Inferior parietal cortex (tissue), 1 donor: ENCODE results near the gene TMEM273.

Experiments
- DNase-seq: peaks from one replicate; pipeline ENCODE4 v3.0.0-alpha.2; 2016; ENCODE audit errors: extremely low spot score

The TMEM273 gene

DNA sequence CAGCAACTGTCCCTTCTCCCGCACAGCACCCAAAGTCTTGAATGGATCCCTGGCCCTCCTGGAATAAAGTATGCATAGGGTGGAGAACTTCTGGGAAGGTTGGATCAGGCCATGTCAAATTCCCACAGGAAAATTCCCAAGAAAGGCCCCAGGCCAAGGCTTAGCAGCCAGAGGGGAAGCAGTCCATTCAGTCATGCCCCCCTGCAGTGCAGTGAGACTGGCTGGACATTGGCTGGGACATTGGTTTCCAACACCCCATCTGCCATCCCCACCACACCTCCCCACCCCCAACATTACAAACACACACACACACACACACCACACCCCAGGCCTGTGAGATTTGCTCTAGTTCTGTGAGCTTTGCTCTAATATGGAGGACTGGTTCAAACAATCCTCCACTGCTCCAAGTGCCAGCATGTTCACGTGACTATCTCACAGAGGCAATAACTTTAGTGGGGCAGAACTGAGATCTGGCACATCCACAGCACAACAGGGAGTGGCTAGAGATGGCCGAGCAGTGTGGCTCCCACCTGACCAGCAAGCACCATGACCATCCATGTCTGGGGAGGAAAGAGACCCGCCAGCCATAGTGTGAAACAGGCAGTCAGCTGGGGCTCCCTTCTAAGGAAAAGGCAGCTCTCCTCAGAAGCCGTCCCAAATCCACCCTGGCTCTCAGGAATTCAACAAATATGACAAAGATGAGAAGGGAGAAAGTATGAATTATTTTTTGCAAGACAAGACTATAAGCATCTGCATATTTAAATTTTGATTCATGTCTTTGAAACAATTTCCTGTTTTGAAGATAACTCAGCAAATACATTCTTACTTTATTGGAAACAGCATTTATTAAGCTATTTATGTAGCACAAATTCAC, 47.6 kb downstream of the TMEM273 start:
- no peak for DNase-seq

- DNase-seq = no peak
Observed at GRCh38 chr10:49139846-49140195, 48.4 kb downstream of the TMEM273 start.

DNA sequence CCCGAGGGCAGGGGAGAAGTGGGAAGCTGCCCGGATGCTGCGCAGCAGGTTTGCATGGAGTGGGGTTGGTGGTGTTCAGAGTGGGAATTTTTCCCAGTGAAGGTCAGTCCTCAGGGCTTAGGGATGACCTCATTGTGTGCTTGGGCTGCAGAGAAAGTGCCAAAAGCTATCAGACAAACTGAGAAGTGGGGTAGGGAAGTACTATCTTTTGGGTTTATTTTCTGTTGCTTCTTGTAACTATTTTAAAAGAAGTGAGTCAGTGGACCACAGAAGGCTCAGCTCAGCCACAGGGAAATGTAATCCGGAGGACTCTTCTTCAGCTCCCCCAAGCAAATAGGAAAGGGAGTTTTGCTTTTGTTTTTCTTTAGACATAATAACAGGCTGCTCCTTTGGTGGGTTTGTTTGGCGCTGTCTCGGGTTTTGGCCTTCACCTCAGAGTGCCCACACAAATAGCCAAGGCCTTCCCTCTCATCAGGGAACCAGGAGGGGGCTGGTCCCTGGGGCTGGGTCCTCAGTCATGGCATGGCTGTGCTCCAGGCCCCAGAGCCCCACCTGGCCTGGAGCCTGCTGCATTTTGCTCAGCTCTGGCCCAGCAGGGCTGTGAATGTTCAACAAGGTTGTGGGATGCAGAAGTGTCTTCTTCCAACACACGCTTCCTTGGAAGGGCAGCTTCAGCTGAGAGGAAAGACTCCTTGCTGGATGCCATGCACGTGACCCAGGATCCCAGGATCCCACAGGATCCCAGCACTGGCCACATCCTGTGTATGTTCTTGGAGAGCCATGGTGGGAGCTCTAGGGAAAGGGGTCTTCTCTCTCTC, 49.0 kb downstream of the TMEM273 start:
- DNase-seq = no peak

GRCh38 chr10:49138361-49138891, 49.8 kb downstream of the TMEM273 start:
- no peak for DNase-seq

DNA sequence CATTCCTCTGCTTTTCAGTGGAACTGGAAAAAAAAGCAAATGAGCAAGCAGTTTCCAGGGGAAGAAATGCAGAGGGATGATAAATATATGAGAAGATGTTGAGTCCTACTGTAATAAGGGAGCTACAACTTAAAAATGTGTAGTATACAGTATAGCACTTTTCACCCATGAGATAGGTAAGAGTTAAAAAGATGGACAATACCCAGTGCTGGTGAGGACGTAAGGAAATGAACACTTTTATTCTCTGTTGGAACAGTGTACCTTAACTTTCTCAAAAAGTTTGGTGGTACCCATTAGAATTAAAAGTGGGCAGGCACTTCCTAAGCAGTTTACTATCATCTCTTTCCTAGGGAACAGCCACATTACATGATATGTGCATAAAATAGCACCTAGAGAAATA, 51.7 kb downstream of the TMEM273 start:
- DNase-seq = no peak

GRCh38 chr10:49135575-49136313, 52.4 kb downstream of the TMEM273 start:
- DNase-seq = no peak

- DNase-seq = no peak
Observed at GRCh38 chr10:49134327-49134726, 53.9 kb downstream of the TMEM273 start.

DNA sequence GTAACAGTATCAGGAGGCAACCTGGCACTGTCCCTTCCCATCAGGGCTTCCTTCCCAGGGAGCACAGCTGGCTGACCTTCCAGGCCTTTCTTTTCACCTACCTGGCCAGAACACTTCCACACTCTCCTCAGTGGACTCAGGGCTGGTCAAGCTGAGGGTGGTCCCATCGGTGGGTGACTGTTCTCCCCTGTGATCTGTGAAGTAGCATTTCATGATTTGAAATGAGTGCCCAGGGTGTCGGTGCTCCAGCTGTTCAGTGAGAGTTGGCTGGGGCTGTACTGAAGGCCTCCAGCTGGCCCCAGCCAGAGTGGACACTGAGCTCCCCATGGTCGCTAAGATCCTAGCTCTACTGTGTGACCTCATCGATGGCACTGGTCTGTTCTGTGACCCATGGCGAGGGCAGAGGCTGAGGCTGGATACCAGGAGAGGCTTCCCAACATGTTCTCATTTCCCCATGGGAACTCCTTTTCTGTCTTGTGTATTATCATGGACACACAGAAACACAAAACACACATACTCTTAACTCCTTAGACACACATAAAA, 54.4 kb downstream of the TMEM273 start, which contains the start of gene FAM170B:
Gene FAM170B (minus strand): TSS at position 316 of the 543 bp plus-strand sequence. CDS start 103 bp downstream, at position 213.
- no peak for DNase-seq

DNA sequence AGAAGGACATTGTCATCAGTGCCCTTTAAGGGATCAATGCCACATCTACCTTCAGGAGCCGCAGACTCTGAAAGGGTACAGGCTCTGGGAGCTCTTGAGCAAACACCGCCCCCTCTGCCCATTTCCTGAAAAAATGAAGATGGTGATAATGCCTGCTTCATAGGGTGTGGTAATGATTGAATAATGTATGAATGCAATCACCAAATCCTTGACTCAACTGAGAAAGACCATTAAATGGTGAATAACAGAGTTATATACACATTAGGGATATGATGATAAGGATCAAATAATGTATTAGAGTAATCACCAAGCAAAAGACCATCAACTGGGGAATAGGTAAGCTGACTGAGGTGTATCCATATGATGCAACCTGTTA, 55.8 kb downstream of the TMEM273 start:
- no peak for DNase-seq

DNA sequence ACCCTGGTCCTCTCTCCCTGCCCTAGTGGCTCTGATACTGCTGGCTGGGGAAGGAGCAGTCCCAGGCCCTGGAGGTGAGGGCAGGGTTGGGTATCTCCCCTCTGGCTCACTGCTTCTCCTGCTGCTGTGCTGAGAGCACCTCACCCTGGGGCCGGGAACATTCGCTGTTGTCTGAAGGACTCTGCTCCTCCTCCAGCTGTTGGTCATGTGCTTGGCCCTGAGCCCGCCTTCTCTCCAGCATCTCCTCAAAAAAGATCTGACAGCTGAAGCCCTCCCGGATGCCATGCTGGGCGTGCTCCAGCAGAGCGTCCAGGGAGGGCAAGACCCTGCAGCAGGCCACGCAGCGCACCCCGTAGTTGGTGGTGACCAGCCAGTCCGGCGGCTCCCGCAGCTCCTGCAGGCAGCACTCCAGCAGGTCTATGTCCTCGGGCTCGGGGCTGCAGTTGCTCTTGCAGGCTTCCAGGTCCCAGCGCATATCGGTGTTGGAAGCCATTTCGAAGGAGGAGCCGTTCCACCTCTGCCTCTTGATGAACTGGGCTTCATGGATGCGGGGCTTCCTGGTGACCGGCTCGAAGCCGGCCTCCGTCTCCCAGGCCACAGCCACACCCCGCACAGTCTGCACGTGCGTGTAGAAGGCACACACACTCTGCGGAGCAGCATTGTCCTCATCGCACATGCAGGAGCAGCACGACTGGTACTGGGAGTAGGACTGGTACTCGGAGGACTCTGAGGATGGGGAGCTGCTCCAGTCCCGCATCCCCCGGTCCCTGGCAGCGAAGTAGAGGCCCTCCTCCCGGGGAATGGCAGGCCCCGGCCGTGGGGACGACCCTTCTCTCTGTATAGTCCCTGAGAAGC, 56.5 kb downstream of the TMEM273 start:
- no peak for DNase-seq

- no peak for DNase-seq
Observed at GRCh38 chr10:49129376-49129775, 58.8 kb downstream of the TMEM273 start.

DNA sequence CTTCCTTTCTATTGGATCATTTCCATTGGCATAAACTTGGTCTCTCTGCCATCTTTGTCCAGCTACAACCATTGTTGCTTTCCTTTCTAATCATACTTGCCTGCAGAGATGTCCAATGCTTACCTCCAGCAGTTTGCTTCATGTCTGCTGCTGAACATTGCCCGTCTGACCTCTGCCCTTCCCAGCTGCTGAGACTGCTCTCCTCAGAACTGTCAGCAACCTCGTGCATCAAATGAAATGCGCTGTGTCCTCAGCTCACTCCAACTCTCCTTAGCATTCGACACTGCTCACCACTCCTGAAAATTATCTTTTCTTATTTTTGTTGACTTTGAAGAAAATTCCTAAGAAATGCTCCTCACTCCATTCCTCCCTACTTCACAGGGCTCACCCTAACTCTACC, 59.3 kb downstream of the TMEM273 start:
- no peak for DNase-seq

DNA sequence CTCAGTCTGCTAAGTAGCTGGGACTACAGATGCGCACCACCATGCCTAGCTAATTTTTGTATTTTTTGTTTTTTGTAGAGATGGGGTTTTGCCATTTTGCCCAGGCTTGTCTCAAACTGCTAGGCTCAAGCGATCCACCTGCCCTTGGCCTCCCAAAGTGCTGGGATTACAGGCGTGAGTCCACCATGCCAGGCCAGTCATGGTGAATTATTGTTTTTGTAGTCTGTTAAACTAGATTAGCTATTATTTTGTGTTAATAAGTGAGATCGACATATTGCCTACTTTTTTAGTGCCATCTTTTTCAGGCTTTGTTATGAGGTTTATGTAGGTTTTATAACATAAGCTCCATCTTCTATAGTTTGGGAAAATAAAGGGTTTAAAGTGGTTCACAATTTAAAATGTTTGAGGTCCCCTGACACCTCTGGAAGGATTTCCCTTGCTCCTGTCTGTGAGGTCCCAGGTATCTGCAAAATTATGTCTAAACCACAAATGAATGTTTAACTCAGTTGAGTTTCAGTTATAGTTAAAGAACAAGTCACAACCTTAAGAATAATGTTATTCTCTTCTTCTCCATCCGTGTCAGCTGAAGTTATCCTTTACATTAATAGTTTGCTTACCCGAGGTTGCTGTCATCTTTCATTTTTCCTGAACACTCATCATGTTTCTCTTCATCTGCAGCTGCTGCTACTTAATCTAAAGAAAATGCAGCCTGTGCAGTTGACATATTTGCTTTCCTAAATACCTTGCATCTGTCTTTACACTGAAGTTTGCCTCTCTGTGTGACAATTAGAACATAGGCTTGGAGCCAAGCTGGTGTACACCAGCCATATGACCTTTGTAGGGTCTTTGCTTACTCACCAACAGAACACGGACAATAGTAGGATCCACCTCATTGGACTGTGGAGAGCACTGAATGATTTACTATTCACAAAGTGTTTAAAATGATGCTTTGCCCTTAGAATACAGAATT, 63.9 kb downstream of the TMEM273 start:
- DNase-seq = no peak

GRCh38 chr10:49120911-49121310, 67.3 kb downstream of the TMEM273 start:
- DNase-seq = no peak

DNA sequence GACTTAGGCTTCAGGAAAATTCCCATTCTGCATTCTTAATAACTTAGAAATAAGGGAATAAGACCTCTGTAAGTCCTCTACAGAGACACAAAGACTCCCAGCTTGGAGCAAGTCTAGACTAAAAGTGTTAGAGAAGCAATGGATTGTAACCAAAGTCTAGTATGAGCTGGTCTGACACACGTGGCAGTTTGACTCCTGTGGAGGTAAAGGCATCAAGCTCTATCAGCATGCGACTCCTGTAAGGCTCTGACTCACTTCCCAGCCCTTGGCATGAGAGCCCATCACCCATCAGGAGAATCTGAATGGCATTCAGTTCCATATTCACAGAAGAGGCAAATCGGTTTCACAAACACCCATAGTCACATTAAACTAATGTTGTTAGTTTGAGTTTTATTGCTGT, 68.4 kb downstream of the TMEM273 start:
- DNase-seq = no peak

GRCh38 chr10:49118430-49119074, 69.6 kb downstream of the TMEM273 start:
- no peak for DNase-seq

DNA sequence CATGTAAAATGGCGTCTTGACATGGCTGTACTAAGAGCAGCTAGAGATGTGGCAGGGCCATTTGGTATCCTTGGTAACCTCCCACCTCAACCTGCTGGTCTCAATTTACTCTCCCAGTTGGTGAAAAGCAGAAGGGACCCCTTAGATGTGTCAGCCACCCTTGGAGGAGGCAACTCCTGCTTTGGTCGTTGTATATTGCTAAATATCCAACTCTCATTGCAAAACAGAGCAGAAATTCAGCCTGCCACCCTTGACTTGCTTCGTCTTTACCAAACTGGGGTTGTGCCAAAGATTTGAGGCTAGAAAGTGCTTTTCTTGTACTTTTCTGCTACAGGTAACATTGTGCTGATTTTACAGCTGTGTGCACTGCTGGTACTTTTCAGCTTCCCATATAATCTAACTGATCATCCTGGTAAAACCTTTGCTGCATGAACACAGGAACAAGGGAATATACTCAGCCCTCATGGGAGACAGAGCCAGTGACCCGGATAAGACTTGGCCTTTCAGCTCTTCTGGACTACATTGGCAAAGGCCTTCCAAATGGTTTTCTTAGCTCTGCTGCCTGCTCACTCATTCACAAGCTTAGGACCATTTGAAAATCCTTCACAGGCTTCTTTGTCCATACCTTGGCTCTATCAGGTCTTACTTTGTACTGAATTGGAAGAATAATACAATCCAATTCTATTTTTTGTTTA, 70.7 kb downstream of the TMEM273 start:
- no peak for DNase-seq
